Measurements from ENCODE around the gene NFIA. TPM values are rescaled to one million over a fixed set of nuclear protein-coding genes. Genes with fewer than 3 reads are reported as not detected.

NFIA gene
- total RNA-seq, 2 donors from 2014 or later, result 75.3 to 81.3 TPM

DNA sequence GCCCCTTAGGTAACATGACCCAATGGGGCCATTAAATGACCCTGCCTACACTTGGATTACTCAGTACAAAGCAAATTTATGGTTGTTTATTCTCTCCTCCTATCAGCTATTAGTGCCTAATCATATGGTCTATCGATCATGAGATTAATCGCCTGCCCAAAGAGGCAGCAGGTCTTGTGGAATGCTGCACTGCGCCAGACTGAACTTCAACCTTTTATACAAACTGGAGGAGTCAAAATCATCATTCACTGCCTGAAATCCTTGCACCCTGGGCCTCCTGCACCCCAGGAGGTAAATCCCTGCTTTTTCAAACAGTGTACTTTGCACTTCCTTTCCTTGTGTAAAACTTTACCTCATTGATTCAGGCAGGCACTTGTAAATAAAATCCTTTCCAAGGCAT is 69.7 kb downstream of the NFIA start:
- H3K4me3 ChIP-seq, result no peak overlapping the region
- no peak for DNase-seq (ENCODE audit: low spot score)
- H3K9me3 ChIP-seq, result no peaks in the 10 kb centered on the region
- peak overlapping the region in 1 of 2 donors; percentile 15 for H3K27ac ChIP-seq
- no peaks in the 10 kb centered on the region for H3K36me3 ChIP-seq
- no peaks in the 10 kb centered on the region for H3K27me3 ChIP-seq
- H3K4me1 ChIP-seq, result peaks cover 0 to 46% of the 10 kb centered on the region in 2 donors
- TF ChIP-seq, protein P1, sequence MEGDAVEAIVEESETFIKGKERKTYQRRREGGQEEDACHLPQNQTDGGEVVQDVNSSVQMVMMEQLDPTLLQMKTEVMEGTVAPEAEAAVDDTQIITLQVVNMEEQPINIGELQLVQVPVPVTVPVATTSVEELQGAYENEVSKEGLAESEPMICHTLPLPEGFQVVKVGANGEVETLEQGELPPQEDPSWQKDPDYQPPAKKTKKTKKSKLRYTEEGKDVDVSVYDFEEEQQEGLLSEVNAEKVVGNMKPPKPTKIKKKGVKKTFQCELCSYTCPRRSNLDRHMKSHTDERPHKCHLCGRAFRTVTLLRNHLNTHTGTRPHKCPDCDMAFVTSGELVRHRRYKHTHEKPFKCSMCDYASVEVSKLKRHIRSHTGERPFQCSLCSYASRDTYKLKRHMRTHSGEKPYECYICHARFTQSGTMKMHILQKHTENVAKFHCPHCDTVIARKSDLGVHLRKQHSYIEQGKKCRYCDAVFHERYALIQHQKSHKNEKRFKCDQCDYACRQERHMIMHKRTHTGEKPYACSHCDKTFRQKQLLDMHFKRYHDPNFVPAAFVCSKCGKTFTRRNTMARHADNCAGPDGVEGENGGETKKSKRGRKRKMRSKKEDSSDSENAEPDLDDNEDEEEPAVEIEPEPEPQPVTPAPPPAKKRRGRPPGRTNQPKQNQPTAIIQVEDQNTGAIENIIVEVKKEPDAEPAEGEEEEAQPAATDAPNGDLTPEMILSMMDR (IDR thresholded peaks at IDR 0.05), result no peak

- H3K9me3 ChIP-seq, result no peaks in the 10 kb centered on the region
- no peaks in the 10 kb centered on the region for H3K36me3 ChIP-seq
- no peak for DNase-seq (ENCODE audit: low spot score)
- no peaks in the 10 kb centered on the region for H3K27me3 ChIP-seq
- peaks cover 0 to 51% of the 10 kb centered on the region in 2 donors for H3K4me1 ChIP-seq
- no peak overlapping the region for H3K4me3 ChIP-seq
- H3K27ac ChIP-seq, result peak overlapping the region in 1 of 2 donors; percentile 26
- TF ChIP-seq, protein P1 (IDR thresholded peaks at IDR 0.05), result no peak
These were observed 70.2 kb downstream of the NFIA start for GRCh38 chr1:61152469-61153105.

GRCh38 chr1:61156576-61157467 is 74.5 kb downstream of the NFIA start:
- Histone ChIP-seq H3K4me1 (peaks cover 0 to 56% of the 10 kb centered on the region in 2 donors), H3K4me3 (no peak overlapping the region), H3K36me3 (no peaks in the 10 kb centered on the region), H3K9me3 (no peaks in the 10 kb centered on the region), H3K27ac (peak overlapping the region; percentile 39 to 82), H3K27me3 (no peaks in the 10 kb centered on the region)
- TF ChIP-seq, protein P1 (IDR thresholded peaks at IDR 0.05), result no peak
- no peak for DNase-seq (ENCODE audit: low spot score)

- Histone ChIP-seq H3K27me3 (no peaks in the 10 kb centered on the region), H3K9me3 (no peaks in the 10 kb centered on the region), H3K27ac (peak overlapping the region; percentile 61 to 82), H3K4me3 (no peak overlapping the region), H3K36me3 (no peaks in the 10 kb centered on the region), H3K4me1 (peaks cover 0 to 57% of the 10 kb centered on the region in 2 donors)
- TF ChIP-seq, protein P1 (IDR thresholded peaks at IDR 0.05), result no peak
- DNase-seq (ENCODE audit: low spot score), result no peak
These were observed 75.2 kb downstream of the NFIA start for GRCh38 chr1:61157468-61157987.

DNA sequence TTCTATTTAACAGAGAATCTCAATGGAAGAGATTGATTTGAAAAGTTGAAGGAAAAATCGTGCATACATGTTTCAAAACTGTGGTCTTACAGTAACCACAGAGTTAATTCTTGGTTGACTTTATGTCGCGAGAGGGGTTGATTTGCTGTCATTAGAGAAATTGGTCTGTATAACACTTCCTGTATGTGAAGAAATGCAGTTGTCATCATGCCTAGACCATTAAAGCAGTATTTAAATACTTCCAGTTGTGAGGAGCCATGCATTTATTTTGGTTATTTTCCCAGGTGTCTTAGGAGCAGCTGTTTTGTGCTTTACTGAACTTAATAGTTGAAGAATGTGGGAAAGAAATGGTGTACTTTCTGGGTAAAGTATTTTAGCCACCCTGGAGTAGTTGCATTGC is 76.2 kb downstream of the NFIA start:
- H3K27me3 ChIP-seq, result no peaks in the 10 kb centered on the region
- DNase-seq (ENCODE audit: low spot score), result no peak
- H3K36me3 ChIP-seq, result no peaks in the 10 kb centered on the region
- TF ChIP-seq, protein P1 (IDR thresholded peaks at IDR 0.05), result no peak
- H3K9me3 ChIP-seq, result no peaks in the 10 kb centered on the region
- H3K27ac ChIP-seq, result no peak overlapping the region
- H3K4me3 ChIP-seq, result no peak overlapping the region
- peaks cover 0 to 56% of the 10 kb centered on the region in 2 donors for H3K4me1 ChIP-seq
